Gastrocnemius medialis (tissue), 4 donors: ENCODE data around the gene LRRC45.

Experiments used
- CTCF ChIP-seq, 5 experiments: fragments of 450-650 bp in 3 of 5; fragments of 200-600 bp in 2 of 5; sonication (generic) in 2 of 5; IDR thresholded peaks in 4 of 5; conservative IDR thresholded peaks in 1 of 5; 1 replicate in 4 of 5; 2 replicates in 1 of 5; pipeline ENCODE4 v1.5.1; 2016 to 2019; ENCODE audit warnings: antibody characterized with exemption in 5 of 5, mild to moderate bottlenecking in 3 of 5, moderate library complexity in 3 of 5
- POLR2A ChIP-seq, 2 donors: fragments of 450-650 bp; IDR thresholded peaks; one replicate each; pipeline ENCODE4 v1.6.1; 2017; ENCODE audit warnings: antibody characterized with exemption in 2 of 2, mild to moderate bottlenecking in 2 of 2, moderate library complexity in 2 of 2

- no peak for TF ChIP-seq CTCF (IDR thresholded peaks at IDR 0.05 in 4 of 5, conservative IDR thresholded peaks at IDR 0.05 in 1 of 5)
- no peak for TF ChIP-seq POLR2A (IDR thresholded peaks at IDR 0.05)
Observed at GRCh38 chr17:82073446-82073845, 50.3 kb downstream of the LRRC45 start.
